PFSK-1 (cell line): ENCODE results near the gene CDKL1.

Source experiments
- REST ChIP-seq, 2 experiments: IDR thresholded peaks; 2 replicates each; pipeline versions ENCODE4 v1.6.1 to v1.8.0; 2011 to 2012; ENCODE audit warnings: low read depth in 2 of 2, low read length in 2 of 2, control low read depth in 1 of 2, inconsistent platforms in 1 of 2, mild to moderate bottlenecking in 1 of 2, moderate library complexity in 1 of 2; ENCODE audit not compliant: insufficient read depth in 1 of 2
- SIN3A ChIP-seq: IDR thresholded peaks from 2 replicates; pipeline ENCODE4 v1.6.1; 2012; ENCODE audit warnings: mild to moderate bottlenecking, low read length, moderate library complexity, borderline replicate concordance; ENCODE audit not compliant: insufficient read depth

- TF ChIP-seq SIN3A (no peak), REST (IDR thresholded peaks at IDR 0.05; ENCODE audit: insufficient read depth in 1 of 2, low read depth in 2 of 2, low read length in 2 of 2) (no peak)
Measured at GRCh38 chr14:50319721-50320120, 77.0 kb downstream of the CDKL1 start.
